Liver (tissue), 9 donors: Measurements from ENCODE around the gene RRP12. TPM values are rescaled to one million over a fixed set of nuclear protein-coding genes. Genes with fewer than 3 reads are reported as not detected.

Experiments used
- DNase-seq: peaks from one replicate; pipeline ENCODE4 v3.0.0-alpha.2; 2017; ENCODE audit warnings: low spot score
- H3K27ac ChIP-seq, 2 donors: one replicate each; pipeline ENCODE4 v1.7.0; 2013; ENCODE audit warnings: inconsistent platforms in 2 of 2, low read length in 2 of 2, control low read depth in 1 of 2, low read depth in 1 of 2, mild to moderate bottlenecking in 1 of 2
- H3K27me3 ChIP-seq, 4 donors: one replicate each; pipeline versions ENCODE4 v1.6.1 to v1.7.0; 2013; ENCODE audit warnings: low read length in 3 of 4, inconsistent platforms in 1 of 4, mild to moderate bottlenecking in 1 of 4, moderate library complexity in 1 of 4; ENCODE audit not compliant: control insufficient read depth in 4 of 4, insufficient read depth in 4 of 4
- H3K36me3 ChIP-seq, 4 donors: one replicate each; pipeline versions ENCODE4 v1.6.1 to v1.7.0; 2013; ENCODE audit warnings: low read length in 3 of 4, mild to moderate bottlenecking in 3 of 4, low read depth in 1 of 4, moderate library complexity in 1 of 4; ENCODE audit not compliant: control insufficient read depth in 4 of 4, insufficient read depth in 3 of 4
- H3K4me1 ChIP-seq, 4 donors: one replicate each; pipeline versions ENCODE4 v1.6.1 to v1.7.0; 2013; ENCODE audit warnings: low read length in 3 of 4, mild to moderate bottlenecking in 3 of 4, moderate library complexity in 1 of 4; ENCODE audit not compliant: control insufficient read depth in 4 of 4, insufficient read depth in 4 of 4
- H3K4me3 ChIP-seq, 3 donors: one replicate each; pipeline versions ENCODE4 v1.6.1 to v1.7.0; 2013; ENCODE audit warnings: low read length in 3 of 3, control low read depth in 1 of 3, low read depth in 1 of 3, mild to moderate bottlenecking in 1 of 3
- H3K9ac ChIP-seq, 2 donors: one replicate each; pipeline ENCODE4 v1.7.0; 2013; ENCODE audit warnings: low read length in 2 of 2, mild to moderate bottlenecking in 2 of 2, moderate library complexity in 2 of 2, control low read depth in 1 of 2, low read depth in 1 of 2
- H3K9me3 ChIP-seq, 4 donors: one replicate each; pipeline versions ENCODE4 v1.6.1 to v1.7.0; 2013; ENCODE audit warnings: low read length in 3 of 4; ENCODE audit not compliant: control insufficient read depth in 4 of 4
- ATF3 ChIP-seq: IDR thresholded peaks from 2 replicates; pipeline ENCODE4 v1.6.1; 2016; ENCODE audit warnings: antibody characterized with exemption
- CTCF ChIP-seq: fragments of 150-350 bp; IDR thresholded peaks from 2 replicates; pipeline ENCODE4 v1.5.1; 2017; ENCODE audit warnings: improper control_type of control experiment, low read depth, low read length; ENCODE audit not compliant: missing input control
- EGR1 ChIP-seq, 2 donors: IDR thresholded peaks; 2 replicates each; pipeline ENCODE4 v1.6.1; 2016 to 2018; ENCODE audit warnings: antibody characterized with exemption in 2 of 2, low read depth in 2 of 2
- FOXA2 ChIP-seq: IDR thresholded peaks from 2 replicates; pipeline ENCODE4 v1.6.1; 2016; ENCODE audit warnings: antibody characterized with exemption
- GABPA ChIP-seq, 2 donors: IDR thresholded peaks in 1 of 2; conservative IDR thresholded peaks in 1 of 2; 2 replicates each; pipeline ENCODE4 v1.6.1; 2016; ENCODE audit warnings: antibody characterized with exemption in 2 of 2, mild to moderate bottlenecking in 1 of 2, moderate library complexity in 1 of 2
- HNF4A ChIP-seq, 2 donors: conservative IDR thresholded peaks; 2 replicates each; pipeline ENCODE4 v1.6.1; 2016; ENCODE audit warnings: antibody characterized with exemption in 2 of 2, mild to moderate bottlenecking in 2 of 2
- HNF4G ChIP-seq: IDR thresholded peaks from 2 replicates; pipeline ENCODE4 v1.6.1; 2016; ENCODE audit warnings: antibody characterized with exemption
- JUND ChIP-seq, 2 donors: IDR thresholded peaks; 2 replicates each; pipeline ENCODE4 v1.6.1; 2016; ENCODE audit warnings: antibody characterized with exemption in 2 of 2
- MAX ChIP-seq: IDR thresholded peaks from 2 replicates; pipeline ENCODE4 v1.6.1; 2016; ENCODE audit warnings: antibody characterized with exemption
- NR2F2 ChIP-seq: IDR thresholded peaks from 2 replicates; pipeline ENCODE4 v1.6.1; 2016; ENCODE audit warnings: antibody characterized with exemption
- RAD21 ChIP-seq, 2 donors: IDR thresholded peaks; 2 replicates each; pipeline ENCODE4 v1.6.1; 2016; ENCODE audit warnings: antibody characterized with exemption in 2 of 2, mild to moderate bottlenecking in 2 of 2
- RXRA ChIP-seq, 2 donors: IDR thresholded peaks; 2 replicates each; pipeline ENCODE4 v1.6.1; 2017 to 2018; ENCODE audit warnings: antibody characterized with exemption in 2 of 2, mild to moderate bottlenecking in 1 of 2
- SP1 ChIP-seq: IDR thresholded peaks from 2 replicates; pipeline ENCODE4 v1.6.1; 2018; ENCODE audit warnings: antibody characterized with exemption, mild to moderate bottlenecking
- TAF1 ChIP-seq: conservative IDR thresholded peaks from 2 replicates; pipeline ENCODE4 v1.6.1; 2016; ENCODE audit warnings: antibody characterized with exemption, mild to moderate bottlenecking
- YY1 ChIP-seq: IDR thresholded peaks from 2 replicates; pipeline ENCODE4 v1.6.1; 2016; ENCODE audit warnings: antibody characterized with exemption, mild to moderate bottlenecking
- ZBTB33 ChIP-seq: IDR thresholded peaks from 2 replicates; pipeline ENCODE4 v1.6.1; 2016; ENCODE audit warnings: antibody characterized with exemption
- WGBS: extraction: QIAGEN DNeasy Blood & Tissue Kit; methylation state at CpG from one replicate; pipeline ENCODE4 v1.1.7; 2013; 5-methylcytosine and 5-hydroxymethylcytosine counted together
- polyA plus RNA-seq, 2 donors: library from polyadenylated mRNA; stranded (reverse) in 1 of 2; unstranded in 1 of 2; fragments of 200-250 nt in 1 of 2; fragments of >200 nt in 1 of 2; fragmentation: Nextera tagmentation in 1 of 2; extraction: Ambion mirVana in 1 of 2; gene quantifications; one replicate each; pipeline versions ENCODE4 v1.2.1 to v1.2.3, GENCODE V29; 2013 to 2015
- total RNA-seq, 2 donors: library from RNA; depleted of rRNA; stranded (reverse); fragments of >200 nt; gene quantifications; one replicate each; pipeline ENCODE4 v1.2.3, GENCODE V29; 2014
- TF ChIP-seq, protein P1 (sequence below): IDR thresholded peaks from 2 replicates; pipeline ENCODE4 v1.6.1; 2016; ENCODE audit warnings: antibody characterized with exemption, mild to moderate bottlenecking
- donor health status: healthy.
- donor health status: healthy.
- donor health status: healthy.
- donor health status: healthy.
- donor health status: healthy.

Gene RRP12
- total and polyA plus RNA-seq, 4 donors, result 5.7 to 9.6 (median 6.9) TPM

- TF ChIP-seq JUND (IDR thresholded peaks at IDR 0.05), result no peak
- TF ChIP-seq NR2F2, result no peak
- no peak for TF ChIP-seq FOXA2
- TF ChIP-seq YY1, result no peak
- TF ChIP-seq GABPA (IDR thresholded peaks at IDR 0.05 in 1 of 2, conservative IDR thresholded peaks at IDR 0.05 in 1 of 2), result no peak
- no peak for TF ChIP-seq CTCF
- TF ChIP-seq HNF4A (conservative IDR thresholded peaks at IDR 0.05), result no peak
- TF ChIP-seq RXRA (IDR thresholded peaks at IDR 0.05), result no peak
Observed at GRCh38 chr10:97388152-97388551, 13.0 kb downstream of the RRP12 start (continued).

DNA sequence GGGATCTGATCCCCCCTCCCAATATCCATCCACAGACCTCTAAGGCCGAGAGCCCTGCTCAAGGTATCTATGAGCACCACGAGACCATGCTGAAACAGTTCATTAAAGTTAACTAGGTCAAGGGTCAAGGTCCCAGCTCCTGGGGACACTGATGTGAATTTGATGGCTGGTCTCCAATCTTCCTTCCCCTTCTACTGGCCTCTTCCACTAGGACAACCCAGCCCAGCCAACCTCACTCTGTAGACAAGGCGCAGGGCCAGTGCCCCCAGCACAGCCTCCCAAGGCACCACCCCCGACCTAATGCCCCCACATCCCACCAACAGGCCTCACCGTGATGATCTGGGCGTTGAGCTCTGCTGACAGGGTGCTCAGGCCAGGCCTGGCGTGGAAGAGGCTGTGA lies 15.6 kb downstream of the RRP12 start:
- no peaks in the 10 kb centered on the region for H3K9me3 ChIP-seq
- no peak overlapping the region for H3K27ac ChIP-seq
- no peak overlapping the region for H3K4me3 ChIP-seq
- no peaks in the 10 kb centered on the region for H3K4me1 ChIP-seq
- no peak for DNase-seq
- WGBS, result 91% methylated on average over 7 of the region's 7 CpGs
- H3K36me3 ChIP-seq, result peaks cover 7 to 50% (median 9%) of the 10 kb centered on the region in 4 donors
- H3K27me3 ChIP-seq, result no peaks in the 10 kb centered on the region
- TF ChIP-seq RAD21 (IDR thresholded peaks at IDR 0.05) (no peak), HNF4G (no peak), ATF3 (no peak), RXRA (IDR thresholded peaks at IDR 0.05) (no peak), GABPA (IDR thresholded peaks at IDR 0.05 in 1 of 2, conservative IDR thresholded peaks at IDR 0.05 in 1 of 2) (no peak), EGR1 (IDR thresholded peaks at IDR 0.05; ENCODE audit: low read depth in 2 of 2) (no peak), NR2F2 (no peak), FOXA2 (no peak), HNF4A (conservative IDR thresholded peaks at IDR 0.05) (no peak), TAF1 (no peak), CTCF (no peak), MAX (no peak), ZBTB33 (no peak), SP1 (no peak)
- TF ChIP-seq, protein P1, sequence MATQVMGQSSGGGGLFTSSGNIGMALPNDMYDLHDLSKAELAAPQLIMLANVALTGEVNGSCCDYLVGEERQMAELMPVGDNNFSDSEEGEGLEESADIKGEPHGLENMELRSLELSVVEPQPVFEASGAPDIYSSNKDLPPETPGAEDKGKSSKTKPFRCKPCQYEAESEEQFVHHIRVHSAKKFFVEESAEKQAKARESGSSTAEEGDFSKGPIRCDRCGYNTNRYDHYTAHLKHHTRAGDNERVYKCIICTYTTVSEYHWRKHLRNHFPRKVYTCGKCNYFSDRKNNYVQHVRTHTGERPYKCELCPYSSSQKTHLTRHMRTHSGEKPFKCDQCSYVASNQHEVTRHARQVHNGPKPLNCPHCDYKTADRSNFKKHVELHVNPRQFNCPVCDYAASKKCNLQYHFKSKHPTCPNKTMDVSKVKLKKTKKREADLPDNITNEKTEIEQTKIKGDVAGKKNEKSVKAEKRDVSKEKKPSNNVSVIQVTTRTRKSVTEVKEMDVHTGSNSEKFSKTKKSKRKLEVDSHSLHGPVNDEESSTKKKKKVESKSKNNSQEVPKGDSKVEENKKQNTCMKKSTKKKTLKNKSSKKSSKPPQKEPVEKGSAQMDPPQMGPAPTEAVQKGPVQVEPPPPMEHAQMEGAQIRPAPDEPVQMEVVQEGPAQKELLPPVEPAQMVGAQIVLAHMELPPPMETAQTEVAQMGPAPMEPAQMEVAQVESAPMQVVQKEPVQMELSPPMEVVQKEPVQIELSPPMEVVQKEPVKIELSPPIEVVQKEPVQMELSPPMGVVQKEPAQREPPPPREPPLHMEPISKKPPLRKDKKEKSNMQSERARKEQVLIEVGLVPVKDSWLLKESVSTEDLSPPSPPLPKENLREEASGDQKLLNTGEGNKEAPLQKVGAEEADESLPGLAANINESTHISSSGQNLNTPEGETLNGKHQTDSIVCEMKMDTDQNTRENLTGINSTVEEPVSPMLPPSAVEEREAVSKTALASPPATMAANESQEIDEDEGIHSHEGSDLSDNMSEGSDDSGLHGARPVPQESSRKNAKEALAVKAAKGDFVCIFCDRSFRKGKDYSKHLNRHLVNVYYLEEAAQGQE, result no peak
- H3K9ac ChIP-seq, result no peak overlapping the region
